HG03039 (cell line): Measurements from ENCODE around the gene CLCF1.
"Not testable (repeated sequence)": the region's sequence is repeated elsewhere in the genome, so short reads cannot be mapped to it uniquely, and the experiment has no call there.

ENCODE experiments used
- ATAC-seq: cut with Tn5 transposase; IDR thresholded peaks from one replicate; pipeline ENCODE4 v1.9.1; 2021; ENCODE audit warnings: mild to moderate bottlenecking, moderate library complexity; ENCODE audit not compliant: unreplicated experiment

Gene CLCF1

GRCh38 chr11:67409261-67409666 is 35.9 kb upstream of the CLCF1 start:
- no peak for ATAC-seq

GRCh38 chr11:67408437-67409200 is 35.2 kb upstream of the CLCF1 start:
- ATAC-seq: no peak

GRCh38 chr11:67407688-67408163 is 34.3 kb upstream of the CLCF1 start:
- no peak for ATAC-seq

- ATAC-seq: no peak
Measured at GRCh38 chr11:67406969-67407687, 33.7 kb upstream of the CLCF1 start.

- ATAC-seq: no peak
Measured at GRCh38 chr11:67406420-67406968, 33.1 kb upstream of the CLCF1 start.

GRCh38 chr11:67405688-67406339 is 32.4 kb upstream of the CLCF1 start:
- ATAC-seq: no peak

GRCh38 chr11:67405196-67405567 is 31.8 kb upstream of the CLCF1 start:
- no peak for ATAC-seq

- no peak for ATAC-seq
Measured at GRCh38 chr11:67404515-67405195, 31.3 kb upstream of the CLCF1 start.

GRCh38 chr11:67403085-67403484 is 29.7 kb upstream of the CLCF1 start:
- not testable (repeated sequence) for ATAC-seq

GRCh38 chr11:67402192-67402839 is 28.9 kb upstream of the CLCF1 start:
- not testable (repeated sequence) for ATAC-seq

GRCh38 chr11:67401495-67402191 is 28.2 kb upstream of the CLCF1 start, which contains the start of gene PPP1CA:
TSS of gene PPP1CA (minus strand) at chr11:67401858. CDS start at chr11:67401782, 76 bp downstream.
- peak; percentile 50 for ATAC-seq

GRCh38 chr11:67400942-67401494 is 27.6 kb upstream of the CLCF1 start:
- peak; percentile 7 for ATAC-seq

GRCh38 chr11:67400251-67400941 is 27.0 kb upstream of the CLCF1 start:
- no peak for ATAC-seq

GRCh38 chr11:67398661-67399563 is 25.5 kb upstream of the CLCF1 start:
- no peak for ATAC-seq

GRCh38 chr11:67397986-67398660 is 24.7 kb upstream of the CLCF1 start:
- ATAC-seq: no peak

GRCh38 chr11:67397536-67397935 is 24.1 kb upstream of the CLCF1 start:
- ATAC-seq: no peak
